ENCODE results near the gene HBS1L.

Gene HBS1L

GRCh38 chr6:134943522-134944111 lies 111.0 kb downstream of the HBS1L start:
- DNase-seq, result no peak

- peak; percentile 71 to 76 (median 72) for DNase-seq
Observed at GRCh38 chr6:134938896-134939295, 115.7 kb downstream of the HBS1L start.

- DNase-seq, result no peak
Observed at GRCh38 chr6:134937426-134937825, 117.2 kb downstream of the HBS1L start.

- no peak for DNase-seq
Observed at GRCh38 chr6:134936931-134937330, 117.7 kb downstream of the HBS1L start.

DNA sequence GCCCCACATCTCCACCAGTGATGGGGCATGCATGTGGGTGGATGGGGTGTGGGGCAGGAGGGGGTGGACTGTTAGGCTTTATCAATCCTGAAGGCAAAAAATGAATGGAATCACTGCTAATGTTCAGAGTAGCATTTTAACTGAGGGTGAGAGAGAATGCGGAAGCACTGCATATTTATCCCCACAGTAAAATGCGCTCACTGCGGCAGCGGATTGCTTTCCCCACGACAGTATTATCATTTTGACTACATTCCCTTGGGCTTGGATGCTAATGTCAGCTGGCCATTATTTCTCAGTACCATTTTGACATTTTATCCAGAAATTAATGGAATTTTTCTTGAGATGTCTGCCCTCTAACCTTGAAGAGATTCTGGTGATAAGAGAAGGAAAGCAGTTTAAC lies 118.1 kb downstream of the HBS1L start:
- DNase-seq, result no peak

DNA sequence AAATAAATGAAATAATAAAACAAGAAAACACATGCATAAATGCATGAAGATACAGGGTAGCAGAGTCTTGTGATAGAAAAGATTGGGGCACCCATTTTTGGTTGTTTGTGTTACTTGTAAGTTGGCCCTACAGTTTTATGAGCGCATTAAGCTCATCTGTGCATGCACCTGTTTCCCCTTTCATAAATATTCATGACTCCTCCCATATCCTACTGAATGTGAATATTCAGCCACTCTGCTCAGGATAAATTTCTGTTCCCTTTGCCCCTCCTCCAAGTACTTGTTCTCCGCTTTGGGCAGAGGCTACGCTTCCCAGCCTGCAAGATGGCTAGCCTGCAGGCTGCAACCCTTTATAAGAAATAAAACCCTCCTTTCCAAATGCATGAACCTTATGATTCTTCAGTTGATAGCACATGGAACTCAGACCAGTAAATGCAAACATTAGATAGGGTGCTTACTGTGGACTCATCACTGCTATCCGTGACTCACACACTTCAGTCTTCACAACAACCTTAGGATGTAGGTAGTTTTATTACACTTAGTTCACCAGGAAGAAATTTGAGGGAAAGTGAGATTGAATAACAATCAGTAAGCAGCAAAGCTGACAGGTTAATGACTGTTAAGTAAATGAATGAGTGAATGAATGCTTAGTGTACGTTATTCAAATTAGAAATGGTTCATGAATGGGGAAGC lies 119.7 kb downstream of the HBS1L start:
- no peak for DNase-seq

DNA sequence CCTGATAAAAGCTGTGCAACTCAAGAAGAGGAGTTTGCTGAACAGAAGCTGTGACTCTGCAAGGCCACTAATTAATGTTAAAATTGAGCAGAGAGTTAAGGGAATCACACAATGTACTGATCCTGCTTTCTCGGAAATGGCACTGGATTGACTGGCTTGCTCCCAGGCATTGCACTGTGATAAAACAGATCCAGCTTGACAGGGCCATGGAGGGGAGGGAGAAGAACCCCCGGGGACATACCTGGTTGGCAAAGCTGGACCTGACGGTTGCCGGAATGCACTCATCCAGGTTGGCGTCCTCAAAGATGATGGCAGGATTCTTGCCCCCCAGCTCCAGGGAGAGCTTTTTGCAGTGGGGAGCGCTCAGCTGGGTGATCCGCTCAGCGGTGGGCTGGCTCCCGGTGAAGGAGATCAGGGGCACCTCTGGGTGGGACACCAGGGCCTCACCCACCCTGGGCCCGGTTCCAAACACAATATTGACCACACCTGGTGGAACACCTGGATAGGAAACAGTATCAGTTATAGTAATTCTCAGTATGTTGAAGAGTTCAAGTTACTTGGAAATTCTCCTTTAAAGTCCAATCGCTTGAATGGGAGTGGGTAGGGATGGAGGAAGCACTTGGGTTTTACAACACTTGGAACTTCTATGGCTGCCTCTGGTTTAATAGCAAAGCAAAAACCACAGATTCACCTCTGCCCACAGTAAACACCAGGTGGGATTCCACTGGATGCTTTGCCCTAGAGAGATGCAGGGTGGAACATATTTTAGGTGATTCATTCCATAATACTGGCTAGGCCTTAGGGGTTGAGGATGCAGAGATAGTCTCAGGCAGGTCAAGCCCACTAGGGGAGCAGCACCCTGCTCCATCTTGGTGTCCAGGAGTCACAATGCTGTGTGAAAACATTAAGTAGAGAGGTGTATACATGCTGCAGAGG lies 121.8 kb downstream of the HBS1L start:
- no peak for DNase-seq

DNA sequence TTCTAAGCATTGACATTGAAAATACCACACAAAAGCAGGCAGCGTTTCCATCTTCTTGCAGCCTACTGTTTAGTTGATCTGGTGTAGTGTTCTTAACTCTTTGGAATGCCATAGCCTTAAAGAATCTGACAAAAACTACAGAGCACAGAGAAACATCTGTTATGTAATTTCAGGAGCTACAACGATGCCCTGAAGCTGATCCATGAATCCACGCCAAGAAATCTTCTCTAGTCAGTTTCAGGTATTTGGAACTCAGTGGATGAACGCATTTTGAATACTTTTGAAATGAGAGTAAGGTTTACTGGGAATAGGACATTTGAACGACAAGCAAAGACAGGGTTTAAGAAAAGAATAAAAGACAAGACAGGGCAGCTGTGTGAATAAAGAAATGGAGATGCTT lies 122.5 kb downstream of the HBS1L start:
- DNase-seq, result no peak

DNA sequence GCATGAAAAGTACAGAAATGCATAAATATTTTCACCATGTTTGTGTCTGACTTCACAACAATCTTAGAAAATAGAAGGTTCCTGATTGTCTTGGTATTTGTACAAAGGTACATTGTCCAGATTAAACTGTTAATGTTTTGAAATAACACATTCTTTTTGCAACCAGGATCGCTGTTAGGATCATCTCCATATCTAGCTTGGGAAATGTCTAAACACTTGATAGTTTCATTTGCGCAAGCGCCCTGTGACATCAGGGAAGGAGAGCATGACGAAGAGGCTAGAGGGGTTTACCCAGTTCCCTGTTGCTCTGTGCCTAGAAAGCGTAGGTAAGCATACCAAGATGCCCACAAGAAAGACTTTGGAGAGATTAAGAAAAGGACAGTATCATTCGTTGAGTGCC lies 124.2 kb downstream of the HBS1L start:
- DNase-seq, result peak; percentile 21 to 28 (median 21)

GRCh38 chr6:134928151-134928900 lies 126.3 kb downstream of the HBS1L start:
- DNase-seq, result no peak

GRCh38 chr6:134925800-134926199 lies 128.8 kb downstream of the HBS1L start:
- peak in 1 of 3 donors; percentile 5 for DNase-seq

DNA sequence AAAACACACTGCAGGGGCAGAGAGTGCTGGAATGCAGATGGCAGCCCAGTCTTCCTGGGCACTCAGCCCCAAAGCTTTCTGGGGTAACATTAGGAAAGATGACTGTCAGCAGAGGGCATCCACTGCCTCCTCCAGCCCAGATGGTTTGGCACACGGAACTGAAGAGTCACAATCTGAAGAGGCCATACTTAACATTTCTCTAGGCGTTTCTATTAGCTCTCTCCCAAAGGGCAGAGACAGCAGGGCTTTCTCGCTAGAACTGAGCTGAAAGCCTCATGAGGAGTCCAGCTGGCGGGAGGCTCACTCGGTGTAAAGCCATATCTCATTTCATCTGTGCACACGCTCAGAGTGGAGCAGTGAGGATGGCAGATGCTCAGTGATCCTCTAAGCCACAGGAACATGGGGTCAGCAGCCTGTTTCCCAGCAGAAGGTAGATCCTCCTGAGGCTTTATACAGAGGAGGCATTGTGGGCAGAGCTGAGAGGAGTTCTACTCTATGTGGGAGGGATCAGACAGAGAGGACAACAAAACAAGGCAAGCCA lies 132.8 kb downstream of the HBS1L start:
- no peak for DNase-seq

- DNase-seq, result no peak
Observed at GRCh38 chr6:134921276-134921675, 133.3 kb downstream of the HBS1L start.

DNA sequence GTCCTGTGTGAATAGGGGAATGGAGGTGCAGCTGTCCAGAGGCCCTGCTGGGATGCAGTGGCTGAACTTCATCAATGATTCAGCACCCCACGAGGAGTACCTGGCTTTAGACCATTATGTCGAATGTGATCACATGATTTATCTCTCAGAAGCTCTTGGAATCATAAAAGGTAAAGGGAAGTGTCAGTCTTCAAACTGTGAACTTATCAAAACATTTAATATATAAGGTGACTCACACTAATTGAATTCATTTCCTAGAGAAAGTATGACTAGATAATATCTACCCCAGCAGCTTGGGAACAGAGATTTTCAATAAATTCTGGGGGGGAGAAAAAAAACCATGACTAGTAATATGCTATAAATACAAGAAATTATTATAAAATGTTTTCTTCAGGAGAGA lies 134.2 kb downstream of the HBS1L start:
- DNase-seq, result no peak

DNA sequence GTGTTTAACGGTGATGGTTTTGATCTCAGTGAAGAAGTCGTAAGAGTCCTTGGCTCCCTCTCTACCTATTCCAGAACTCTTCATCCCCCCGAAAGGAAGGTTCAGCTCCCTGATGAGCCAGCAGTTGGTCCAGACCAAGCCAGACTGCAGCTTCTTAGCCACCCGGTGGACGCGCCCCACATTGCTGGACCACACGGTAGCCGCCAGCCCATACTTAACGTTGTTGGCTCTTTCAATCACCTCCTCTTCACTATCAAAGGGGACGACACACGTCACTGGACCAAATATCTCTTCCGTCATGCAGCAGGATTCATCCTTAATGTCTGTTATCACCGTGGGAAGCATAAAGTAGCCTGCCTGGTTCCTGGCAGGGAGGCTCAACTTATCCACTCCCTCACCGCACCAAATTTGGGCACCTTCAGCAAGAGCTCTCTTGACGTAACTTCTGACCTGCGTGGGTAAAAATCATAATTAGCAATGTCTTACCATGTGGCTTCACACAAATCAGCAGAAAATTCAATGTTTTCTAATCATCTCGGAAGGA lies 136.1 kb downstream of the HBS1L start:
- no peak for DNase-seq

DNA sequence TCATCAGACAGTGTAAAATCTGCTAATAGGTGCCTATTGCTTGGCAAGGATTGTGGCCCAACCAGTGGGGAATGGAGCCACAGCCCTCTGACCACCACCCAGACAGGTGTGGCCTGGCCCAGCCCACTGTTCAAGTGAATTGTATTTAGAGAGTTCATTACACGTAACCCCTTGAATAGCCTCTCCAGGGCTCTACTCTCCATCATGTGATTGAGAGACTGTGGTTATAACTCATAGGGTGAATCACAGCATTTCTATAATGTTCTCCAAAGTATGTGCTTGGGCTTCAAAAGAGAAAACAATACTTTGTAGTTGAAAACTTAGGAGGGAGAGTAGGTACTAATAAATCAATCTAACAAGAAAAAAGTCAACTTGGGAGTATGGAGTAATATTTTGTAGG lies 143.1 kb downstream of the HBS1L start:
- no peak for DNase-seq

GRCh38 chr6:134910593-134910935 lies 144.1 kb downstream of the HBS1L start:
- DNase-seq, result no peak
